HEK293T (cell line): ENCODE results near the gene NPBWR2.

Source experiments
- ARNT ChIP-seq: fragments of 450-650 bp; IDR thresholded peaks from 2 replicates; pipeline ENCODE4 v1.6.1; 2017; ENCODE audit warnings: mild to moderate bottlenecking
- BHLHE40 ChIP-seq: fragments of 450-650 bp; IDR thresholded peaks from 2 replicates; pipeline ENCODE4 v1.6.1; 2016; ENCODE audit warnings: mild to moderate bottlenecking, moderate library complexity, borderline replicate concordance
- FOXK2 ChIP-seq: fragments of 450-650 bp; IDR thresholded peaks from 2 replicates; pipeline ENCODE4 v1.6.1; 2016; ENCODE audit warnings: mild to moderate bottlenecking
- FOXM1 ChIP-seq: fragments of 450-650 bp; IDR thresholded peaks from 2 replicates; pipeline ENCODE4 v1.6.1; 2017; ENCODE audit warnings: mild to moderate bottlenecking, borderline replicate concordance
- HDGF ChIP-seq: fragments of 450-650 bp; IDR thresholded peaks from 2 replicates; pipeline ENCODE4 v1.6.1; 2017; ENCODE audit warnings: antibody characterized with exemption, borderline replicate concordance
- LEF1 ChIP-seq: fragments of 450-650 bp; IDR thresholded peaks from 2 replicates; pipeline ENCODE4 v1.6.1; 2017; ENCODE audit warnings: mild to moderate bottlenecking, borderline replicate concordance
- NFRKB ChIP-seq: fragments of 450-650 bp; IDR thresholded peaks from 2 replicates; pipeline ENCODE4 v1.6.1; 2016; ENCODE audit warnings: mild to moderate bottlenecking, moderate library complexity
- SP1 ChIP-seq: fragments of 450-650 bp; IDR thresholded peaks from 2 replicates; pipeline ENCODE4 v1.6.1; 2017
- SUZ12 ChIP-seq: fragments of 450-650 bp; IDR thresholded peaks from 2 replicates; pipeline ENCODE4 v1.6.1; 2016; ENCODE audit warnings: mild to moderate bottlenecking
- TARDBP ChIP-seq: fragments of 450-650 bp; IDR thresholded peaks from 2 replicates; pipeline ENCODE4 v1.6.1; 2016
- ZNF384 ChIP-seq: fragments of 450-650 bp; IDR thresholded peaks from 2 replicates; pipeline ENCODE4 v1.6.1; 2016

DNA sequence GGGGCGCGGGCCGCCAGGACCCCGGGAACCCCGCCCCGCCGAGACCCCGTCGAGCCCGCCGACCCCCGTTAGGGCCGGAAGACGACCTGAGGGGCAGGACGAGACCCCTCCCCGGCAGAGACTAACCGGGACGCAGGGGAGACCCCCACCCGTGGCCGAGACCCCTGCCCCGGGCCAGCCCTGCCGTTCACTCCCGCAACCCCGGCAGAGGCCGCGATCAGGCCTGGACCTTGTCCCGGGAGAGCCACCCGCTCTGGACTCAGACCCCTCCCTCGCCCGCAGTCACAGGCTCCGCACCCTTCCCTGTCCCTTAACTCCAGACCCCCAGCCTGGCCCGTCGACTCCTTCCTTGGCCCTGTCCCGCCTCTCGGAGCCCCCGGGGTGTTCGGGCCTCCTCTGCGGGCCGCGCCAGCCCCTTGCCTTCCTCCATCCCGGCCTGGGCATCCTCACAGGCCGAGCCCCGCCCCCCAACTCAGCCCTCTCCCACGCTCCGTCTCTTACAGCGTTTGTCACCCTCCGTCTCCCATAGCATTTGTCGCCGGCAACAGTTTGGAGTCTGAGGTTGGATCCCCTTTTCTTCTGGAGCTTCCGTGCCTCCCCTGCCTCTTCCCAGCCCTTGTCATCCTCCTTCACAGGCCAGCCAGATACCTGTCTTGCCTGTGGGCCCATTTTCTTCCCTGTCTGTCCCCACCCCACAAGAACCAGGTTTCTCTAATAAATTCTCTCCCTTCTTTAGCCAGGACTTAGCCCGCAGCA, 43.8 kb downstream of the NPBWR2 start:
- TF ChIP-seq HDGF (no peak), LEF1 (no peak), TARDBP (no peak), FOXM1 (no peak), ARNT (no peak), SP1 (no peak), ZNF384 (no peak), NFRKB (no peak), SUZ12 (no peak), FOXK2 (no peak), BHLHE40 (no peak)
